Motor neuron (in vitro differentiated cells): Measurements from ENCODE around the gene CHD5. TPM values are rescaled to one million over a fixed set of nuclear protein-coding genes. Genes with fewer than 3 reads are reported as not detected.
A peak's percentile ranks its signal among the peaks of the same experiment; 100 is the strongest.

ENCODE experiments used
- ATAC-seq, 8 experiments: fragments of 200-7000 bp; cut with Tn5 transposase; replicated peaks in 6 of 8; 2 replicates each; pipeline ENCODE4 v1.8.0; 2021; ENCODE audit warnings: mild to moderate bottlenecking in 8 of 8, moderate library complexity in 8 of 8
- H3K27ac ChIP-seq, 2 donors: fragments of 250-450 bp; sonication (Bioruptor Pico); 2 replicates each; pipeline ENCODE4 v1.9.0; 2021; ENCODE audit warnings: antibody characterized with exemption in 2 of 2, mild to moderate bottlenecking in 2 of 2, moderate library complexity in 1 of 2
- H3K4me1 ChIP-seq, 2 donors: fragments of 250-450 bp; sonication (Bioruptor Pico); replicated peaks in 1 of 2; 2 replicates each; pipeline ENCODE4 v1.6.1; 2021; ENCODE audit warnings: antibody characterized with exemption in 2 of 2, mild to moderate bottlenecking in 2 of 2, moderate library complexity in 1 of 2
- H3K4me3 ChIP-seq, 5 donors: fragments of 250-450 bp; sonication (Bioruptor Pico); 2 replicates each; pipeline ENCODE4 v1.9.0; 2021; ENCODE audit warnings: antibody characterized with exemption in 5 of 5, mild to moderate bottlenecking in 5 of 5, moderate library complexity in 4 of 5
- WGBS, 10 experiments: fragments of 450-650 bp; shearing (Covaris generic); methylation state at CpG; one replicate each; pipeline ENCODE4 v1.0.0; 2022; 5-methylcytosine and 5-hydroxymethylcytosine counted together
- in situ Hi-C, 9 experiments: fragments of 400-800 bp; cut with MboI; loops; one replicate each; pipeline ENCODE4 v1.15.0; 2021; ENCODE audit warnings: low sequenced_read_pairs in 9 of 9, low pct_unique_long_range_greater_than_20kb in 2 of 9; ENCODE audit not compliant: unreplicated experiment in 9 of 9
- total RNA-seq, 8 experiments: library from RNA; unstranded; fragments of 300-600 nt; gene quantifications; 2 replicates each; pipeline versions ENCODE4 v1.2.3 to v1.2.4, GENCODE V29; 2022

The CHD5 gene
- total RNA-seq, 8 experiments from 2014 or later, result 0.15 to 18.4 (median 0.63) TPM

GRCh38 chr1:6178751-6179563 is 1.2 kb downstream of the CHD5 start:
- in situ Hi-C loops, result loop anchor here in 3 of 9 experiments (25.0 kb wide), 1 partner anchor 117 kb away; no protein-coding TSS in a partner anchor
- H3K4me3 ChIP-seq, result peak overlapping the region; percentile 20 to 44 (median 32)
- H3K4me1 ChIP-seq, result peaks cover 27 to 28% of the 10 kb centered on the region in 2 donors
- no peak overlapping the region for H3K27ac ChIP-seq
- WGBS, 10 experiments, result 5 to 18% (median 14%) methylated on average over 5 to 21 of the region's 51 CpGs; no CpG with 5 or more reads in 6 of the 10 experiments
- ATAC-seq, result peak in 7 of 8 experiments; percentile 18 to 46 (median 33)

GRCh38 chr1:6177681-6178380 is 2.3 kb downstream of the CHD5 start:
- in situ Hi-C loops, result loop anchor here in 3 of 9 experiments (25.0 kb wide), 1 partner anchor 116 kb away; no protein-coding TSS in a partner anchor
- Histone ChIP-seq H3K4me1 (peaks cover 27 to 28% of the 10 kb centered on the region in 2 donors), H3K4me3 (no peak overlapping the region), H3K27ac (no peak overlapping the region)
- WGBS, 10 experiments, result 27 to 100% (median 57%) methylated on average over 1 to 15 of the region's 18 CpGs; no CpG with 5 or more reads in 3 of the 10 experiments
- no peak for ATAC-seq

GRCh38 chr1:6176779-6177178 is 3.3 kb downstream of the CHD5 start:
- ATAC-seq, result peak in 3 of 8 experiments; percentile 41 to 57 (median 43)
- H3K4me1 ChIP-seq, result peaks cover 26 to 28% of the 10 kb centered on the region in 2 donors
- H3K27ac ChIP-seq, result no peak overlapping the region
- in situ Hi-C loops, result loop anchor here in 3 of 9 experiments (25.0 kb wide), 1 partner anchor 114 kb away; no protein-coding TSS in a partner anchor
- WGBS, 10 experiments, result 0 to 80% (median 50%) methylated on average over 1 to 4 of the region's 5 CpGs; no CpG with 5 or more reads in 3 of the 10 experiments
- no peak overlapping the region for H3K4me3 ChIP-seq

GRCh38 chr1:6175411-6175828 is 4.7 kb downstream of the CHD5 start:
- Histone ChIP-seq H3K27ac (no peak overlapping the region), H3K4me3 (no peak overlapping the region), H3K4me1 (peaks cover 13 to 23% of the 10 kb centered on the region in 2 donors)
- in situ Hi-C loops, result loop anchor here in 3 of 9 experiments (25.0 kb wide), 1 partner anchor 113 kb away; no protein-coding TSS in a partner anchor
- ATAC-seq, result no peak
- WGBS, 10 experiments, result 68 to 96% (median 82%) methylated on average over 4 to 6 of the region's 6 CpGs

GRCh38 chr1:6174621-6175410 is 5.3 kb downstream of the CHD5 start:
- ATAC-seq, result no peak
- WGBS, 10 experiments, result 62 to 100% (median 73%) methylated on average over 2 to 5 of the region's 5 CpGs
- Histone ChIP-seq H3K27ac (no peak overlapping the region), H3K4me3 (no peak overlapping the region), H3K4me1 (peaks cover 13 to 22% of the 10 kb centered on the region in 2 donors)
- in situ Hi-C loops, result loop anchor here in 3 of 9 experiments (25.0 kb wide), 1 partner anchor 113 kb away; no protein-coding TSS in a partner anchor

GRCh38 chr1:6172549-6172948 is 7.6 kb downstream of the CHD5 start:
- in situ Hi-C loops, result no loop called here
- Histone ChIP-seq H3K4me3 (no peak overlapping the region), H3K4me1 (peaks cover 4 to 11% of the 10 kb centered on the region in 2 donors), H3K27ac (no peak overlapping the region)
- 90 to 93% methylated on average over 6 to 8 of the region's 10 CpGs; no CpG with 5 or more reads in 8 of the 10 experiments for WGBS, 10 experiments
- ATAC-seq, result no peak

GRCh38 chr1:6171548-6172124 is 8.5 kb downstream of the CHD5 start:
- Histone ChIP-seq H3K4me1 (peaks cover 0 to 5% of the 10 kb centered on the region in 2 donors), H3K4me3 (no peak overlapping the region), H3K27ac (no peak overlapping the region)
- in situ Hi-C loops, result no loop called here
- WGBS, 10 experiments, result 0 to 62% (median 60%) methylated on average over 1 to 5 of the region's 10 CpGs; no CpG with 5 or more reads in 5 of the 10 experiments
- ATAC-seq, result peak; percentile 45 to 90 (median 76)

- H3K27ac ChIP-seq, result no peak overlapping the region
- peaks cover 2 to 6% of the 10 kb centered on the region in 2 donors for H3K4me1 ChIP-seq
- WGBS, 10 experiments, result 53 to 100% (median 76%) methylated on average over 1 to 7 of the region's 19 CpGs; no CpG with 5 or more reads in 6 of the 10 experiments
- in situ Hi-C loops, result no loop called here
- peak in 3 of 8 experiments; percentile 4 to 27 (median 6) for ATAC-seq
- H3K4me3 ChIP-seq, result no peak overlapping the region
Measured at GRCh38 chr1:6170742-6171201, 9.3 kb downstream of the CHD5 start.

- Histone ChIP-seq H3K27ac (no peak overlapping the region), H3K4me3 (no peak overlapping the region), H3K4me1 (peaks cover 7 to 12% of the 10 kb centered on the region in 2 donors)
- ATAC-seq, result no peak
- in situ Hi-C loops, result no loop called here
- WGBS, 10 experiments, result 74 to 100% (median 77%) methylated on average over 1 to 10 of the region's 16 CpGs; no CpG with 5 or more reads in 7 of the 10 experiments
Measured at GRCh38 chr1:6170116-6170741, 9.9 kb downstream of the CHD5 start.

- ATAC-seq, result no peak
- Histone ChIP-seq H3K4me3 (no peak overlapping the region), H3K4me1 (peaks cover 19 to 23% of the 10 kb centered on the region in 2 donors), H3K27ac (no peak overlapping the region)
- in situ Hi-C loops, result no loop called here
- 20 to 100% (median 80%) methylated on average over 1 to 12 of the region's 18 CpGs; no CpG with 5 or more reads in 3 of the 10 experiments for WGBS, 10 experiments
Measured at GRCh38 chr1:6168947-6169586, 11.1 kb downstream of the CHD5 start.
